K562 (cell line): ENCODE data around the gene ACAT2. TPM values are rescaled to one million over a fixed set of nuclear protein-coding genes. Genes with fewer than 3 reads are reported as not detected.

Experiments
- CBX5 ChIP-seq: IDR thresholded peaks from 2 replicates; pipeline ENCODE4 v1.6.1; 2014; ENCODE audit warnings: low read depth, borderline replicate concordance
- ESRRA ChIP-seq: fragments of 450-650 bp; IDR thresholded peaks from 2 replicates; pipeline ENCODE4 v1.6.1; 2014; ENCODE audit warnings: low read depth, mild to moderate bottlenecking, moderate library complexity, borderline replicate concordance
- GABPB1 ChIP-seq: sonication (generic); formaldehyde crosslinking; IDR thresholded peaks from 2 replicates; pipeline ENCODE4 v1.8.0; 2022; ENCODE audit warnings: mild to moderate bottlenecking, missing genetic modification reagents
- GTF2F1 ChIP-seq: IDR thresholded peaks from 2 replicates; pipeline ENCODE4 v1.6.1; 2011; ENCODE audit warnings: low read depth, low read length, improper control_type of control experiment
- HOMEZ ChIP-seq: fragments of 250-450 bp; sonication (Bioruptor Pico); IDR thresholded peaks from 2 replicates; pipeline ENCODE4 v1.4.0; 2020; ENCODE audit warnings: mild to moderate bottlenecking, moderate library complexity
- LARP7 ChIP-seq: fragments of 450-650 bp; IDR thresholded peaks from 2 replicates; pipeline ENCODE4 v1.6.1; 2016
- MED1 ChIP-seq: sonication (generic); formaldehyde crosslinking; IDR thresholded peaks from 2 replicates; pipeline ENCODE4 v1.8.1; 2023; ENCODE audit warnings: missing genetic modification reagents, borderline replicate concordance
- NCOR1 ChIP-seq: fragments of 450-650 bp; IDR thresholded peaks from 2 replicates; pipeline ENCODE4 v1.6.1; 2016; ENCODE audit warnings: mild to moderate bottlenecking, moderate library complexity
- RBM34 ChIP-seq: fragments of 200-400 bp; formaldehyde crosslinking; IDR thresholded peaks from 2 replicates; pipeline ENCODE4 v1.6.1; 2018; ENCODE audit warnings: low read length, borderline replicate concordance; ENCODE audit not compliant: insufficient read depth
- SP1 ChIP-seq: sonication (generic); formaldehyde crosslinking; IDR thresholded peaks from 2 replicates; pipeline ENCODE4 v1.8.1; 2022; ENCODE audit warnings: mild to moderate bottlenecking, missing genetic modification reagents
- SP2 ChIP-seq: IDR thresholded peaks from 2 replicates; pipeline ENCODE4 v1.6.1; 2011; ENCODE audit warnings: mild to moderate bottlenecking, low read depth, low read length, moderate library complexity; ENCODE audit not compliant: poor library complexity, severe bottlenecking; ENCODE audit errors: extremely low read depth
- SRSF7 ChIP-seq: fragments of 200-400 bp; formaldehyde crosslinking; optimal IDR thresholded peaks from 2 replicates; pipeline ENCODE3; 2017; ENCODE audit warnings: mild to moderate bottlenecking, low read depth, low read length
- TBL1XR1 ChIP-seq, 2 experiments: IDR thresholded peaks; 2 replicates each; pipeline ENCODE4 v1.6.1; 2012; ENCODE audit warnings: improper control_type of control experiment in 2 of 2, low read length in 2 of 2, mild to moderate bottlenecking in 1 of 2
- TRIM24 ChIP-seq, 2 experiments: fragments of 450-650 bp; IDR thresholded peaks; 2 replicates each; pipeline ENCODE4 v1.6.1; 2016
- XRCC3 ChIP-seq: fragments of 450-650 bp; IDR thresholded peaks from 2 replicates; pipeline ENCODE4 v1.6.1; 2017; ENCODE audit warnings: mild to moderate bottlenecking, moderate library complexity
- YY1 ChIP-seq, 3 experiments: IDR thresholded peaks; 2 replicates each; pipeline ENCODE4 v1.6.1; 2011; ENCODE audit warnings: low read length in 2 of 3, mild to moderate bottlenecking in 2 of 3, moderate library complexity in 2 of 3, borderline replicate concordance in 1 of 3, control low read depth in 1 of 3, low read depth in 1 of 3; ENCODE audit not compliant: insufficient read depth in 3 of 3, insufficient replicate concordance in 2 of 3, control insufficient read depth in 1 of 3, insufficient read length in 1 of 3; ENCODE audit errors: extremely low read depth in 1 of 3
- ZKSCAN3 ChIP-seq: fragments of 250-450 bp; sonication (Bioruptor Pico); IDR thresholded peaks from 2 replicates; pipeline ENCODE4 v1.4.0; 2020
- polyA plus RNA-seq, 8 experiments: library from polyadenylated mRNA; depleted of rRNA in 4 of 8; stranded (reverse) in 5 of 8; unstranded in 3 of 8; fragments of >200 nt; fragmentation: Nextera tagmentation in 2 of 8; fragmentation: Illumina TruSeq in 1 of 8; extraction: Ambion mirVana in 2 of 8; extraction: Trizol in 1 of 8; gene quantifications; 2 replicates each; pipeline versions ENCODE4 v1.2.1 to v1.2.3, GENCODE V29; 2011 to 2014; ENCODE audit warnings: inconsistent platforms in 1 of 8, missing spikeins in 1 of 8
- total RNA-seq, 7 experiments: library from RNA; depleted of rRNA in 6 of 7; stranded (reverse); fragments of >200 nt in 6 of 7; fragmentation: Illumina TruSeq in 2 of 7; extraction: Trizol in 2 of 7; gene quantifications; 2 replicates each; pipeline versions ENCODE4 v1.2.1 to v1.2.3, GENCODE V29; 2011 to 2021; ENCODE audit warnings: low replicate concordance in 1 of 7
- TF ChIP-seq, protein P1 (sequence below): sonication (generic); formaldehyde crosslinking; IDR thresholded peaks from 2 replicates; pipeline ENCODE4 v1.8.1; 2022; ENCODE audit warnings: missing genetic modification reagents
- TF ChIP-seq, protein P2 (sequence below): sonication (generic); IDR thresholded peaks from 2 replicates; pipeline ENCODE4 v1.6.1; 2016
- TF ChIP-seq, protein P3 (sequence below): sonication (generic); formaldehyde crosslinking; IDR thresholded peaks from 2 replicates; pipeline ENCODE4 v1.8.0; 2022; ENCODE audit warnings: missing genetic modification reagents, mild to moderate bottlenecking, moderate library complexity, borderline replicate concordance
- TF ChIP-seq, protein P4 (sequence below): sonication (generic); formaldehyde crosslinking; IDR thresholded peaks from 2 replicates; pipeline ENCODE4 v1.8.1; 2022; ENCODE audit warnings: missing genetic modification reagents

ACAT2 gene
- total and polyA plus RNA-seq, 9 of the 15 experiments (the other 6 are each of a cell fraction or from before 2014, with no cell fraction given), result 63.0 to 309 (median 144) TPM

GRCh38 chr6:159761873-159762680, at the start of gene ACAT2 (continued):
- TF ChIP-seq HOMEZ (CRISPR knock-in tag), result no peak
- peak; percentile 43; the same call in 1 of the 2 replicates for TF ChIP-seq LARP7
- peak; percentile 78 for TF ChIP-seq GABPB1 (CRISPR knock-in tag)
- TF ChIP-seq TRIM24 (IDR thresholded peaks at IDR 0.05), result no peak
- peak; percentile 18 to 56 (median 51) for TF ChIP-seq YY1 (IDR thresholded peaks at IDR 0.05; ENCODE audit: borderline replicate concordance in 1 of 3, control insufficient read depth in 1 of 3, extremely low read depth in 1 of 3, insufficient read depth in 3 of 3, insufficient read length in 1 of 3, insufficient replicate concordance in 2 of 3, low read depth in 1 of 3, low read length in 2 of 3)
- TF ChIP-seq, protein P1, sequence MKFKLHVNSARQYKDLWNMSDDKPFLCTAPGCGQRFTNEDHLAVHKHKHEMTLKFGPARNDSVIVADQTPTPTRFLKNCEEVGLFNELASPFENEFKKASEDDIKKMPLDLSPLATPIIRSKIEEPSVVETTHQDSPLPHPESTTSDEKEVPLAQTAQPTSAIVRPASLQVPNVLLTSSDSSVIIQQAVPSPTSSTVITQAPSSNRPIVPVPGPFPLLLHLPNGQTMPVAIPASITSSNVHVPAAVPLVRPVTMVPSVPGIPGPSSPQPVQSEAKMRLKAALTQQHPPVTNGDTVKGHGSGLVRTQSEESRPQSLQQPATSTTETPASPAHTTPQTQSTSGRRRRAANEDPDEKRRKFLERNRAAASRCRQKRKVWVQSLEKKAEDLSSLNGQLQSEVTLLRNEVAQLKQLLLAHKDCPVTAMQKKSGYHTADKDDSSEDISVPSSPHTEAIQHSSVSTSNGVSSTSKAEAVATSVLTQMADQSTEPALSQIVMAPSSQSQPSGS (CRISPR knock-in tag), result no peak
- no peak for TF ChIP-seq MED1 (CRISPR knock-in tag)
- TF ChIP-seq SP2, result peak; percentile 72
- TF ChIP-seq CBX5, result no peak
- no peak for TF ChIP-seq NCOR1
- no peak for TF ChIP-seq GTF2F1
- TF ChIP-seq XRCC3, result no peak
- 0 out of 2 replicates have a peak, but pooled peaks have one; percentile 31 for TF ChIP-seq ESRRA
- peak; percentile 84 for TF ChIP-seq SP1 (CRISPR knock-in tag)
- TF ChIP-seq RBM34, result no peak
- TF ChIP-seq, protein P2, sequence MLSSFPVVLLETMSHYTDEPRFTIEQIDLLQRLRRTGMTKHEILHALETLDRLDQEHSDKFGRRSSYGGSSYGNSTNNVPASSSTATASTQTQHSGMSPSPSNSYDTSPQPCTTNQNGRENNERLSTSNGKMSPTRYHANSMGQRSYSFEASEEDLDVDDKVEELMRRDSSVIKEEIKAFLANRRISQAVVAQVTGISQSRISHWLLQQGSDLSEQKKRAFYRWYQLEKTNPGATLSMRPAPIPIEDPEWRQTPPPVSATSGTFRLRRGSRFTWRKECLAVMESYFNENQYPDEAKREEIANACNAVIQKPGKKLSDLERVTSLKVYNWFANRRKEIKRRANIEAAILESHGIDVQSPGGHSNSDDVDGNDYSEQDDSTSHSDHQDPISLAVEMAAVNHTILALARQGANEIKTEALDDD, result no peak
- no peak for TF ChIP-seq TBL1XR1 (IDR thresholded peaks at IDR 0.05; ENCODE audit: low read length in 2 of 2)
- TF ChIP-seq SRSF7, result no peak
- TF ChIP-seq ZKSCAN3 (CRISPR knock-in tag), result no peak
- TF ChIP-seq, protein P3, sequence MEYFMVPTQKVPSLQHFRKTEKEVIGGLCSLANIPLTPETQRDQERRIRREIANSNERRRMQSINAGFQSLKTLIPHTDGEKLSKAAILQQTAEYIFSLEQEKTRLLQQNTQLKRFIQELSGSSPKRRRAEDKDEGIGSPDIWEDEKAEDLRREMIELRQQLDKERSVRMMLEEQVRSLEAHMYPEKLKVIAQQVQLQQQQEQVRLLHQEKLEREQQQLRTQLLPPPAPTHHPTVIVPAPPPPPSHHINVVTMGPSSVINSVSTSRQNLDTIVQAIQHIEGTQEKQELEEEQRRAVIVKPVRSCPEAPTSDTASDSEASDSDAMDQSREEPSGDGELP (CRISPR knock-in tag), result peak; percentile 73; the same call in 1 of the 2 replicates
- TF ChIP-seq, protein P4, sequence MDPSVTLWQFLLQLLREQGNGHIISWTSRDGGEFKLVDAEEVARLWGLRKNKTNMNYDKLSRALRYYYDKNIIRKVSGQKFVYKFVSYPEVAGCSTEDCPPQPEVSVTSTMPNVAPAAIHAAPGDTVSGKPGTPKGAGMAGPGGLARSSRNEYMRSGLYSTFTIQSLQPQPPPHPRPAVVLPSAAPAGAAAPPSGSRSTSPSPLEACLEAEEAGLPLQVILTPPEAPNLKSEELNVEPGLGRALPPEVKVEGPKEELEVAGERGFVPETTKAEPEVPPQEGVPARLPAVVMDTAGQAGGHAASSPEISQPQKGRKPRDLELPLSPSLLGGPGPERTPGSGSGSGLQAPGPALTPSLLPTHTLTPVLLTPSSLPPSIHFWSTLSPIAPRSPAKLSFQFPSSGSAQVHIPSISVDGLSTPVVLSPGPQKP (CRISPR knock-in tag), result no peak
